ENCODE results near the gene ISG15. TPM values are rescaled to one million over a fixed set of nuclear protein-coding genes. Genes with fewer than 3 reads are reported as not detected.
A peak's percentile ranks its signal among the peaks of the same experiment; 100 is the strongest.

The ISG15 gene
- 2.7 and 7.4 TPM in 2 replicates for total RNA-seq (2011; cell fraction: chromatin; rRNA removed; ENCODE audit: low replicate concordance)
- total RNA-seq (2011; cell fraction: nucleolus; rRNA removed): 13.3 and 15.0 TPM in 2 replicates
- total RNA-seq (2011; cell fraction: nucleoplasm; rRNA removed): 6.9 and 9.5 TPM in 2 replicates
- 58.3 and 70.7 TPM in 2 replicates for total RNA-seq (2014; rRNA removed)
- 0.40 and 0.54 TPM in 2 replicates for total RNA-seq (2014; rRNA removed; fragmentation: Illumina TruSeq; extraction: Trizol)
- total RNA-seq (2015; rRNA removed; fragmentation: Illumina TruSeq; extraction: Trizol): 10.8 and 11.6 TPM in 2 replicates
- 31.1 and 32.5 TPM in 2 replicates for total RNA-seq (2021)
- polyA plus RNA-seq (2011; rRNA removed): 14.5 and 15.7 TPM in 2 replicates
- 26.4 and 90.5 TPM in 2 replicates for polyA plus RNA-seq (2011; cell fraction: cytosol; rRNA removed)
- polyA plus RNA-seq (2011; cell fraction: nucleus; rRNA removed): 11.7 and 19.4 TPM in 2 replicates
- polyA plus RNA-seq (2012): 26.7 and 43.1 TPM in 2 replicates
- polyA plus RNA-seq (2014; fragmentation: Illumina TruSeq; extraction: Trizol): 2.6 and 12.8 TPM in 2 replicates
- polyA plus RNA-seq (2014; fragmentation: Nextera tagmentation; extraction: Ambion mirVana): 10 to 100 TPM in 1 of 2 experiments, 1 to 10 TPM in 1; 7.2 to 12.2 TPM
- polyA plus RNA-seq (2014; rRNA removed): 50.8 and 56.1 TPM in 2 replicates
- 1.9 and 3.6 TPM in 2 replicates for polyA minus RNA-seq (2011; rRNA and poly(A)+ RNA removed)
- polyA minus RNA-seq (2011; cell fraction: cytosol; rRNA and poly(A)+ RNA removed): 6.9 and 7.5 TPM in 2 replicates
- 1.9 and 5.0 TPM in 2 replicates for polyA minus RNA-seq (2011; cell fraction: nucleus; rRNA and poly(A)+ RNA removed)
- percentile 49 among the genes with signal in this experiment for Bru-seq, nascent RNA
- BruChase-seq, experiment 1, labeled RNA remaining after a 2-hour chase: percentile 46 among the genes with signal in this experiment
- BruChase-seq, experiment 2, labeled RNA remaining after a 6-hour chase: percentile 50 among the genes with signal in this experiment
- long read RNA-seq, experiment 1, transcript ISG15-201 (2 exons, 711 nt): major isoform, 45 of 75 reads
- long read RNA-seq, experiment 1, partial matches to known transcripts: 30 of 75 reads
- long read RNA-seq, experiment 1, other reads (novel, unspliced or antisense): 0 of 75 reads
- long read RNA-seq, experiment 2, transcript ISG15-201 (2 exons, 711 nt): major isoform, 34 of 36 reads
- long read RNA-seq, experiment 2, partial matches to known transcripts: 2 of 36 reads
- long read RNA-seq, experiment 2, other reads (novel, unspliced or antisense): 0 of 36 reads
- long read RNA-seq, experiment 3, transcript ISG15-201 (2 exons, 711 nt): major isoform, 30 of 32 reads
- long read RNA-seq, experiment 3, partial matches to known transcripts: 1 of 32 reads
- long read RNA-seq, experiment 3, other reads (novel, unspliced or antisense): 0 of 32 reads

DNA sequence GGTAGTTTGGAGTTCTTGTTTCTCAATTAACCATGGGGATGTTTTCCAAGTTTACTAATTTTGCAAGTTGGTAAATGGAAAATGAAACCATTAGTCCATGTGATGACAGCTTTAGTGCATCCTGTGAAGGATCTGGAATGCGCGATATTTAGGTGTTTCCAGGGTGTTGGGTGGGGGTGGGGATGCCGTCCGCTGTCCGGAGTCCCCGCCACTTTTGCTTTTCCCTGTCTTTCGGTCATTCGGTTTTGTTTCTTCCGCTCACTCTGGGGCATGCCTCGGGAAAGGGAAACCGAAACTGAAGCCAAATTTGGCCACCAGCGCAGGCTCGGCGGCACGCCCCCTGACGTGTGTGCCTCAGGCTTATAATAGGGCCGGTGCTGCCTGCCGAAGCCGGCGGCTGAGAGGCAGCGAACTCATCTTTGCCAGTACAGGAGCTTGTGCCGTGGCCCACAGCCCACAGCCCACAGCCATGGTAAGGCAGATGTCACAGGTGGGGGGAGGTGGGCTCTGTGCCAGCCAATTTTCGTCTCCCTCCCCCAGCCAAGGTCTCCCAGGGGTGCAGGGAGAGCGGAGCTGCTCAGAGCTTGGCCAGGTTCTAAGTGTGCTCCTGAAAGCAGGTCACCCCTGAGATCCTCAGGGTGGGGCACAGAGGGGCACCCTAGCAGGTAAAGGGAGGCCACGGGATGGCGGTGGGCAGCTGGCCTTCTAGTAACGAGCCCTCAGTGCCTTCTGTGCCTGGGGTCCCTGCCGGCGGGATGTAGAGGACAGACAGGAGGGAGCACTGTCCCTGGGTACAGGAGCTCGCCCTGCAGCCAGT is at the start of gene ISG15:
Gene ISG15 (plus strand): TSS at position 393 of the 817 bp plus-strand sequence. CDS start 77 bp downstream, at position 470.
- CTCF ChIA-PET (ENCODE audit: low intra/inter-chr PET ratio): no interaction called here
- peak within 1 kb of the TSS; percentile 96 for H2AFZ ChIP-seq (ENCODE audit: low read depth, low read length)
- in situ Hi-C loops (cut with MboI): no loop called here
- no peaks in the 10 kb centered on the region for H3K9me1 ChIP-seq (ENCODE audit: control insufficient read depth, insufficient read depth, low read length)
- FAIRE-seq: peak; percentile 96
- DNase-seq (ENCODE audit: extremely low read depth in 1 of 4, low spot score in 3 of 4): peak; percentile 58 to 91 (median 68)
- peak within 1 kb of the TSS; percentile 70 to 95 for H3K9ac ChIP-seq (ENCODE audit: insufficient read depth in 1 of 2, low read depth in 2 of 2, low read length in 2 of 2)
- H3K27ac ChIP-seq (ENCODE audit: extremely low read depth, low read depth, low read length): peak within 1 kb of the TSS; percentile 83
- no peaks in the 10 kb centered on the region for H3K27me3 ChIP-seq (ENCODE audit: control insufficient read depth in 2 of 2, insufficient read depth in 2 of 2, low read length in 2 of 2)
- WGBS (ENCODE audit: insufficient coverage, low coverage, missing lambda C conversion rate): 2% methylated on average over 24 of the region's 30 CpGs
- ATAC-seq: peak; percentile 94
- peak within 1 kb of the TSS; percentile 50 for H3K4me3 ChIP-seq
- intact Hi-C loops (cut with micrococcal nuclease): no loop called here
- peak within 1 kb of the TSS; percentile 96 for H3K4me2 ChIP-seq (ENCODE audit: insufficient read depth, low read length)
- no peaks in the 10 kb centered on the region for H3K79me2 ChIP-seq (ENCODE audit: control insufficient read depth, insufficient read depth, low read length)
- H3K4me1 ChIP-seq (replicated peaks in 1 of 2; ENCODE audit: control insufficient read depth in 2 of 2, insufficient read depth in 2 of 2, low read length in 2 of 2): peaks cover 12 to 30% of the 10 kb centered on the region in 2 experiments
- no peaks in the 10 kb centered on the region for H3K9me3 ChIP-seq (replicated peaks; ENCODE audit: control insufficient read depth, insufficient read depth, low read depth, low read length)
- no peaks in the 10 kb centered on the region for H4K20me1 ChIP-seq (replicated peaks; ENCODE audit: control insufficient read depth, insufficient read depth, low read length)
- BruUV-seq (replicated peaks): TSS peak; percentile 91
- no peaks in the 10 kb centered on the region for H3K36me3 ChIP-seq (ENCODE audit: control insufficient read depth, insufficient read depth, low read length)
- POLR2A ChIA-PET: interaction anchor here (1.0 to 2.3 kb wide), 6 partner anchors 9 to 49 kb away, joined by 4 to 16 read pairs (median 5); no protein-coding TSS in a partner anchor
- TF ChIP-seq ZNF124 (CRISPR knock-in tag; IDR thresholded peaks at IDR 0.05): no peak
- peak; percentile 78; the same call in 1 of the 2 replicates for TF ChIP-seq PHF8 (IDR thresholded peaks at IDR 0.05; ENCODE audit: borderline replicate concordance, low read length)
- 0 out of 2 replicates have a peak, but pooled peaks have one; percentile 73 for TF ChIP-seq FOXK1 (CRISPR knock-in tag; IDR thresholded peaks at IDR 0.05; ENCODE audit: borderline replicate concordance)
- TF ChIP-seq ZNF57 (CRISPR knock-in tag; IDR thresholded peaks at IDR 0.05): no peak
- no peak for TF ChIP-seq MCM2 (IDR thresholded peaks at IDR 0.05; ENCODE audit: low read depth)
- TF ChIP-seq, protein P1, sequence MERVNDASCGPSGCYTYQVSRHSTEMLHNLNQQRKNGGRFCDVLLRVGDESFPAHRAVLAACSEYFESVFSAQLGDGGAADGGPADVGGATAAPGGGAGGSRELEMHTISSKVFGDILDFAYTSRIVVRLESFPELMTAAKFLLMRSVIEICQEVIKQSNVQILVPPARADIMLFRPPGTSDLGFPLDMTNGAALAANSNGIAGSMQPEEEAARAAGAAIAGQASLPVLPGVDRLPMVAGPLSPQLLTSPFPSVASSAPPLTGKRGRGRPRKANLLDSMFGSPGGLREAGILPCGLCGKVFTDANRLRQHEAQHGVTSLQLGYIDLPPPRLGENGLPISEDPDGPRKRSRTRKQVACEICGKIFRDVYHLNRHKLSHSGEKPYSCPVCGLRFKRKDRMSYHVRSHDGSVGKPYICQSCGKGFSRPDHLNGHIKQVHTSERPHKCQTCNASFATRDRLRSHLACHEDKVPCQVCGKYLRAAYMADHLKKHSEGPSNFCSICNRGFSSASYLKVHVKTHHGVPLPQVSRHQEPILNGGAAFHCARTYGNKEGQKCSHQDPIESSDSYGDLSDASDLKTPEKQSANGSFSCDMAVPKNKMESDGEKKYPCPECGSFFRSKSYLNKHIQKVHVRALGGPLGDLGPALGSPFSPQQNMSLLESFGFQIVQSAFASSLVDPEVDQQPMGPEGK (CRISPR knock-in tag; IDR thresholded peaks at IDR 0.05; ENCODE audit: borderline replicate concordance): no peak
- peak; percentile 5; the same call in 1 of the 2 replicates for TF ChIP-seq ATF1 (CRISPR knock-in tag; IDR thresholded peaks at IDR 0.05)
- peak; percentile 90 for TF ChIP-seq ATF1 (tag; IDR thresholded peaks at IDR 0.05)
- no peak for TF ChIP-seq ZNF384 (IDR thresholded peaks at IDR 0.05; ENCODE audit: low read depth, low read length)
- TF ChIP-seq CHD2 (IDR thresholded peaks at IDR 0.05; ENCODE audit: low read depth, low read length): peak; percentile 61; the same call in 1 of the 2 replicates
- no peak for TF ChIP-seq RBM15 (IDR thresholded peaks at IDR 0.05; ENCODE audit: insufficient read depth, low read length)
- peak; percentile 15 for TF ChIP-seq CHD1 (IDR thresholded peaks at IDR 0.05; ENCODE audit: low read length)
- TF ChIP-seq PRPF4 (IDR thresholded peaks at IDR 0.05; ENCODE audit: insufficient read depth, low read depth, low read length, poor library complexity, severe bottlenecking): no peak
